HG03097 (cell line): ENCODE results near the gene PTHLH.
A peak's percentile ranks its signal among the peaks of the same experiment; 100 is the strongest.

Experiments used
- ATAC-seq: cut with Tn5 transposase; IDR thresholded peaks from one replicate; pipeline ENCODE4 v1.9.1; 2021; ENCODE audit not compliant: unreplicated experiment, low FRiP score

PTHLH gene

GRCh38 chr12:27946421-27946820 lies 26.1 kb downstream of the PTHLH start:
- no peak for ATAC-seq

DNA sequence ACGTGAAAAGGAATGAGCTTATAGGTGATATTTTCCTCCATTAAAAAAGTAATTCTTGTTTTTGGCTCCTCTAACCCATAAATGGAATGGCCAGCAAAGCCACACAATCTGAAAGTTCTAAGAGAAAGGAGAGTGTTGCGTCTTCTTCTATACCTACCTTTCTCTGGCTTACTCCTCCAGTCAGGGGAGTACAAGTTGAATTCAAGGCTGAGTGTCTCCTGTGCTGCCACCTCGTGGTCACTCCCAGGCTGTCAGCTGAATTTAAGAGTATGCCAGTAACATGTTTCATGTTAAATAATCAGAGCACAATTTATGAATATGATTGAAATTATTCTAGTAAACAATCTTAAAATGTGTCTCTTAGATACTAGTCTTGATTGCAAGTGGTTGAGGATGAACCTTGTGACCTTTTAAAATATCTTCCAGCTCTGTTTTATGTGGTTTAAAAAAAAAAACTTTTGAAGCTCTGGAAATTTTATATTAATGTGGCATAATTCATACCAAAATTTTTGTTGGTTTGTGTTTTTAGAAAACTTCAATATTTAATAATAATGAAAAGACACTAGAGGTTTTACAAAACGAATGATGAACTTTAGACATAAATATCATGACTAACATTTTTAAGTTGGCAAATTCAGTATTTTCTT lies 31.7 kb downstream of the PTHLH start:
- peak; percentile 87 for ATAC-seq

GRCh38 chr12:27940245-27940644 lies 32.3 kb downstream of the PTHLH start:
- ATAC-seq = no peak

DNA sequence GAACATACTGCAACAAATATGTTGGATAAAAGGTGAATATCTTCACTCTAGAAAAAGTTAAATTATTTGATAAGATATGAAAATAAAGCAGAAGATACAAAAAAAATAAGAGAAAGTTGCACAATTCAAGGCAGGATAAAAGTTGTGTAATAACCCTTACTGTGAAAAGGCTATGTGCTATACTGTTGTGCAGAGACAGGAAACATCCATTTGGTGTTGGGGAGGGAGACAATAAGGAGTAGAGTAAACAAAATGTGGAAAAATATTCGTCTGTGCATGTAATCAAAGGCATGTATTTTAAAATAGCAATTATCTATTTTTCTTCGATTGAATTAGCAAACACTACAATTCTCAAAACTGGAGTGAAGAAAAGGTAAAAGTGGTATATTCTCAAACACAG lies 34.8 kb downstream of the PTHLH start:
- ATAC-seq = no peak

GRCh38 chr12:27936196-27936595 lies 36.3 kb downstream of the PTHLH start:
- ATAC-seq = no peak

GRCh38 chr12:27934276-27934675 lies 38.3 kb downstream of the PTHLH start:
- ATAC-seq = no peak

DNA sequence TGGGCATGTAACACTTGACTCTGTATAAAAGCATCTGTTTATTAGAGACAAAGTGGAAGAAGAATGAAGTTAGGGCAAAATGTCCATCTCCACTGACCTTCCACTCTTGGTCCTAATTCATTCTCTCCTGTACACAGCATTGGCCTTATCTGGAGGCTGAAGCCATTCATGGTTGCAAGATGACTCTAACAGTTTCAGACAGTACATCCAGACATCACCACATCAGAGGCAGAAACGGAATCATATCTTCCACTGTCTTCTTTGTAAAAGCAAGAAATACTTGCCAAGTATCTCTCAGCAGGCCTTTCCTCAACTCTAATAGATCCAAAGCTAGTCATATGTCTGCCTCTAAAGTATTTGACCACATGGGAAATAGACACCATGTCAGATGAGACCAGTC lies 41.1 kb downstream of the PTHLH start:
- ATAC-seq = no peak

- no peak for ATAC-seq
These were observed 45.2 kb downstream of the PTHLH start for GRCh38 chr12:27927347-27927746.

GRCh38 chr12:27924350-27925135 lies 48.0 kb downstream of the PTHLH start:
- ATAC-seq = no peak

GRCh38 chr12:27922531-27923139 lies 49.9 kb downstream of the PTHLH start:
- no peak for ATAC-seq

DNA sequence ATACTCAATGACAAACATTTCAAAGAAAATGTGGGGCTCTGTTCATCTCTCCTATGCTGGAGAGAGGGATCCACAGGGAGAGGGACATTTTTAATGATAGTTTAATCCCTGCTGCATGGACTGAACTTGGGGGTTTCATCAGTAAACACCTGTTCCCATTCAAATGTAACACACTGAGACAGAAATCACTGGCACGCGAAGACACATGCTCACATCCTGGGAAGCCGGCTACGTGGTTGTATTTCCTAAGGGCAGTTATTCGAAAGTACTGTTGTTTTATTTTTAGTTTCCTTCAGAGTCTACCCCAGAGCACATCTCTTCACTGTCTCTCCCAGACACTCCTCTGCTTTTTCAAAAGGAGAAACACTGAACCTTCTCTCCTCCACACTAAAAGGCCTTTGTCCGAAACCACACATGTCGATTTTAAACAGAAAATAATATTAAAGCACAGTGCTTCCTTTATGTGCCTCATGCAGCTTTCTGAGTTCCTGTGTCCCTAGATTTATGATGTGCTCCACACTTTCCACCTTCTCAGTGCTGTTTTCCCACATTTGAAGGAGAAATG lies 52.8 kb downstream of the PTHLH start:
- ATAC-seq = no peak

GRCh38 chr12:27915536-27915935 lies 57.0 kb downstream of the PTHLH start:
- ATAC-seq = no peak

DNA sequence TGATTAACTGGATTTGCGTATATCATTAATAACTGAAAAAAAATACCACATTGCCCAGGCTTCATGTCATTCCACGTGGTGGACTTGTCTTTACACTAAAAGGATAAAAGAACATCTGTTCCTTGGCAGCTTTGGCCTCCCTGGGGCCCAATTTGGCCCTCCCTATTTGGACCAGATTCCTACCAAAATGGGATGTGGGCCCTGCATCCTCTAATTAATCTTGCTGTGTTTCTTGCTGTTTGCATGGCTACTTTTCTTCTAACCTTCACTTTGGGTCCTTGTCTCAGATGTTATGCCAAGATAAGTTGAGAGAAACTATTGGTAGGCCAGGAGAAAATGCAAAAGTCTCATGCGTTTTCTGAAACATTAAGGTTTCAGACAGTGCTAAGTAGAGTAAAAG lies 57.5 kb downstream of the PTHLH start:
- ATAC-seq = no peak

- no peak for ATAC-seq
These were observed 58.4 kb downstream of the PTHLH start for GRCh38 chr12:27913999-27914614.

GRCh38 chr12:27911397-27911796 lies 61.1 kb downstream of the PTHLH start:
- ATAC-seq = no peak
